GM12875 (cell line): ENCODE measurements around the gene FGFBP3.

Source experiments
- H3K4me3 ChIP-seq: one replicate; pipeline ENCODE4 v1.5.1; 2011; ENCODE audit warnings: low read depth, low read length, control low read depth
- CTCF ChIP-seq: IDR thresholded peaks from 2 replicates; pipeline ENCODE4 v1.5.1; 2011; ENCODE audit warnings: low read depth, mild to moderate bottlenecking, control low read depth, inconsistent platforms, low read length, moderate library complexity, borderline replicate concordance; ENCODE audit not compliant: insufficient read depth

The FGFBP3 gene

DNA sequence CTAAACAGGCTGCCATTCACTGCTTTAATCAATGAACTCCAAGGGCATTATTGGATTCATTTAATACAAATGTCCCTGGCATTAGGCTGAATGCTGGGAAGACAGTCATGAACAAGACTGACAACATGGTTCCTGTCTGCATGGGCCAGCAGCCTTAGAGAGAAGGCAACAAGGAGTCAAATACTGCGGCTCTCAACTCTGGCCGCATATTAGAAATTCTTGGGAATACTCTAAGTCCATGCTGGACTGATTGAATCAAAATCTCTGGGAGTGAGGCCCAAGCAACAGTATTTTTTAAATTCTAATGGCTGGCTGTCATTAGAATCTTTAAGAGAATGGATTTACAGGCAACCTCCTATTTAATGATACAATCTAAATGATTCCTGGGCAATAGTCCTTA is 34.1 kb downstream of the FGFBP3 start:
- TF ChIP-seq CTCF = no peak
- H3K4me3 ChIP-seq = no peak overlapping the region

- H3K4me3 ChIP-seq = no peak overlapping the region
- TF ChIP-seq CTCF = no peak
Measured at GRCh38 chr10:91865562-91866081, 43.7 kb downstream of the FGFBP3 start.

GRCh38 chr10:91864744-91865143 is 44.5 kb downstream of the FGFBP3 start:
- TF ChIP-seq CTCF = no peak
- H3K4me3 ChIP-seq = no peak overlapping the region

DNA sequence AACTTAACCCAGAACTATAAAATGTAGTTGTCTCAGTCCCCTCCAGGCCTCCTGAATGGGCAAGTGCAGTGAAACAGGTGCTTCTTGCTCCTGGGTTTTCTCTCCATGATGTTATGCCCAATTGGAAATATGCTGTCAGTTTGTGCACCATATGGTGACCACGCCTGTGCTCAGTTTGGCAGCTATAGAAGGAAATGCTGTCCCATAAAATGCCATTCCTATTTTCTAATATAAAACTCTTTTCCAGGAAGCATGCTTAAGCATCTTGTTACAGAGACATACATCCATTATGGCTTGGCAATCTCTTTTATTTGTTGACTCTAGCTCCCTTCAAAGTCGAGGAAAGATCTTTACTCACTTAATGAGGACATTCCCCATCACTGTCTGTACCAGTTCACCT is 45.2 kb downstream of the FGFBP3 start:
- TF ChIP-seq CTCF = no peak
- no peak overlapping the region for H3K4me3 ChIP-seq

- no peak for TF ChIP-seq CTCF
- no peak overlapping the region for H3K4me3 ChIP-seq
Measured at GRCh38 chr10:91860885-91861284, 48.4 kb downstream of the FGFBP3 start.

DNA sequence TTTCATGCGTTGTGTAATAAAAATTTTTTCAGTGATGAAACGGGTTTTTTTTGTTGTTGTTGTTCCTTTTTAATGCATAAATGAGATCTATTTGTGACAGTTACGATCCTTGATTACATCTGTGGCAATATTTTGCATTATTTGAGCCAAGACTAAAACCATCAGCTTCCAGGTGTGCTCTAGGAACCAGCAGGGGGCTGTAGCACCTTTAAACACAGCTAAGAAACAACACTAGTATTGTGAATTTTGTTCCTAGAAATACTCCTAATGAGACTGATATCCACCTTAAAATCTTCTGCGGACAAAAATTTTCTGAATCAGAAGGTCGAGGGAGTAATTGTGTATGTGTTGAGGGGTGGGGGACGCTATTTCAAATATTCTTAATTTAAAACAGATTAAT is 52.6 kb downstream of the FGFBP3 start:
- peak; percentile 16; the same call in 1 of the 2 replicates for TF ChIP-seq CTCF
- no peak overlapping the region for H3K4me3 ChIP-seq
